ENCODE data around the gene SETD6.

DNA sequence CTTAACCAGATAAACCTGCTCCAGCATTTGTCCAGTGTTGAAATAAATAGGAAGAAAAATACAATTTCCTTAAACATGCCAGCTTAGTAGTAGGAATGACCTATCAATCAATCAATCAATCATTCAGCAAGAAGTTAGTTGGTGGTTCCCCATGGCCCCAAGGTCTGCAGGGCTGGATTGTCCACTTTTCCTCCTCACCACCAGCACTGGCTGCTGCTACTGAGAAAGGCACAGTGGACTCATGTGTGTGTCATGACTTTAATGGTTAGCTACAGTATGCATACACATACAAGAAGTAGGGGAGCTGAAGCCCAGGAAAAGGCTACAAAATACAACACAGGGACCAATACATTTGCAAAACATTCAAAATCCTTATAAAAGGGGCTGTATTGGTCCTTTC is 4.4 kb downstream of the SETD6 start:
- TF ChIP-seq, protein P1, sequence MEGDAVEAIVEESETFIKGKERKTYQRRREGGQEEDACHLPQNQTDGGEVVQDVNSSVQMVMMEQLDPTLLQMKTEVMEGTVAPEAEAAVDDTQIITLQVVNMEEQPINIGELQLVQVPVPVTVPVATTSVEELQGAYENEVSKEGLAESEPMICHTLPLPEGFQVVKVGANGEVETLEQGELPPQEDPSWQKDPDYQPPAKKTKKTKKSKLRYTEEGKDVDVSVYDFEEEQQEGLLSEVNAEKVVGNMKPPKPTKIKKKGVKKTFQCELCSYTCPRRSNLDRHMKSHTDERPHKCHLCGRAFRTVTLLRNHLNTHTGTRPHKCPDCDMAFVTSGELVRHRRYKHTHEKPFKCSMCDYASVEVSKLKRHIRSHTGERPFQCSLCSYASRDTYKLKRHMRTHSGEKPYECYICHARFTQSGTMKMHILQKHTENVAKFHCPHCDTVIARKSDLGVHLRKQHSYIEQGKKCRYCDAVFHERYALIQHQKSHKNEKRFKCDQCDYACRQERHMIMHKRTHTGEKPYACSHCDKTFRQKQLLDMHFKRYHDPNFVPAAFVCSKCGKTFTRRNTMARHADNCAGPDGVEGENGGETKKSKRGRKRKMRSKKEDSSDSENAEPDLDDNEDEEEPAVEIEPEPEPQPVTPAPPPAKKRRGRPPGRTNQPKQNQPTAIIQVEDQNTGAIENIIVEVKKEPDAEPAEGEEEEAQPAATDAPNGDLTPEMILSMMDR (conservative IDR thresholded peaks at IDR 0.05; ENCODE audit: low read depth, low read length) = no peak
- TF ChIP-seq EZH2phosphoT487 (IDR thresholded peaks at IDR 0.05; ENCODE audit: borderline replicate concordance, low read length) = no peak
- no peak for TF ChIP-seq EZH2 (IDR thresholded peaks at IDR 0.05; ENCODE audit: low read length, unreplicated experiment)

Measured in PC-3 (cell line).